ENCODE measurements around the gene HDAC6. TPM values are rescaled to one million over a fixed set of nuclear protein-coding genes. Genes with fewer than 3 reads are reported as not detected.

Gene HDAC6
- total RNA-seq, 1 experiment from 2014 or later = 79.9 TPM

- intact Hi-C loops (cut with micrococcal nuclease) = no loop called here
- POLR2A ChIA-PET = no interaction called here
- no TSS peak for BruUV-seq (replicated peaks)
- Histone ChIP-seq H3K9me2 (ENCODE audit: insufficient read depth) (no peaks in the 10 kb centered on the region), H4K20me1 (ENCODE audit: insufficient read depth) (no peaks in the 10 kb centered on the region), H3K36me3 (ENCODE audit: control insufficient read depth in 1 of 2, insufficient read depth in 2 of 2, low read length in 2 of 2) (no peaks in the 10 kb centered on the region), H3K9me3 (ENCODE audit: control insufficient read depth in 1 of 2, insufficient read depth in 1 of 2, low read depth in 1 of 2, low read length in 2 of 2) (no peaks in the 10 kb centered on the region), H3K27ac (ENCODE audit: low read depth, low read length) (no peak overlapping the region), H3K9ac (ENCODE audit: low read length) (no peak overlapping the region), H3K27me3 (ENCODE audit: insufficient read depth, low read length) (no peaks in the 10 kb centered on the region), H3K4me1 (ENCODE audit: control insufficient read depth in 1 of 2, insufficient read depth in 2 of 2, low read length in 2 of 2) (peaks cover 11 to 19% of the 10 kb centered on the region in 2 experiments), H3K79me2 (ENCODE audit: insufficient read depth, low read length) (no peaks in the 10 kb centered on the region), H2AFZ (ENCODE audit: low read depth, low read length, poor library complexity, severe bottlenecking) (no peak overlapping the region), H3K4me3 (replicated peaks in 1 of 2; ENCODE audit: low read depth in 1 of 2, low read length in 2 of 2) (no peak overlapping the region), H3K4me2 (ENCODE audit: low read length) (no peak overlapping the region)
- RAD21 ChIA-PET (ENCODE audit: low non-redundant PET in 1 of 2, low total read pairs in 2 of 2, uncharacterized antibody in 2 of 2, unreplicated experiment in 2 of 2) = no interaction called here
- CTCF ChIA-PET = no interaction called here
- no peak for TF ChIP-seq EGR1 (IDR thresholded peaks at IDR 0.05; ENCODE audit: low read depth)
- TF ChIP-seq MAX (IDR thresholded peaks at IDR 0.05) = no peak
- TF ChIP-seq ATF3 (IDR thresholded peaks at IDR 0.05) = no peak
- no peak for TF ChIP-seq JUND (IDR thresholded peaks at IDR 0.05)
- no peak for TF ChIP-seq FOSL1 (IDR thresholded peaks at IDR 0.05; ENCODE audit: low read depth)
- no peak for TF ChIP-seq SP1 (IDR thresholded peaks at IDR 0.05; ENCODE audit: low read depth)
- TF ChIP-seq RAD21 (IDR thresholded peaks at IDR 0.05; ENCODE audit: low read depth) = no peak
- no peak for TF ChIP-seq SRF (IDR thresholded peaks at IDR 0.05; ENCODE audit: low read depth)
- no peak for TF ChIP-seq ZFX (IDR thresholded peaks at IDR 0.05)
- no peak for TF ChIP-seq ZBTB33 (IDR thresholded peaks at IDR 0.05; ENCODE audit: extremely low read depth, insufficient replicate concordance, low read length)
- DNase-seq (ENCODE audit: low read depth, low spot score) = no peak
- ATAC-seq = no peak
These were observed 7.9 kb upstream of the HDAC6 start for GRCh38 chrX:48793935-48794334.
